GM19397 (cell line): ENCODE data around the gene LUC7L3.

Experiments used
- ATAC-seq: cut with Tn5 transposase; IDR thresholded peaks from one replicate; pipeline ENCODE4 v1.9.1; 2021; ENCODE audit warnings: mild to moderate bottlenecking, moderate library complexity; ENCODE audit not compliant: unreplicated experiment

LUC7L3 gene

GRCh38 chr17:50749245-50749644, 29.8 kb downstream of the LUC7L3 start:
- ATAC-seq = no peak

GRCh38 chr17:50754521-50754920, 35.1 kb downstream of the LUC7L3 start:
- no peak for ATAC-seq

GRCh38 chr17:50758524-50758923, 39.1 kb downstream of the LUC7L3 start:
- no peak for ATAC-seq

- ATAC-seq = no peak
Observed at GRCh38 chr17:50758989-50759544, 39.7 kb downstream of the LUC7L3 start.

GRCh38 chr17:50762177-50762576, 42.8 kb downstream of the LUC7L3 start:
- ATAC-seq = no peak

- ATAC-seq = no peak
Observed at GRCh38 chr17:50763716-50764475, 44.5 kb downstream of the LUC7L3 start.

GRCh38 chr17:50764734-50765149, 45.3 kb downstream of the LUC7L3 start:
- ATAC-seq = no peak

GRCh38 chr17:50765454-50766221, 46.2 kb downstream of the LUC7L3 start:
- ATAC-seq = peak; percentile 53

- ATAC-seq = no peak
Observed at GRCh38 chr17:50766222-50767023, 47.0 kb downstream of the LUC7L3 start.

- ATAC-seq = no peak
Observed at GRCh38 chr17:50767030-50767429, 47.6 kb downstream of the LUC7L3 start.

GRCh38 chr17:50767446-50767845, 48.0 kb downstream of the LUC7L3 start, which contains the start of gene ANKRD40CL:
TSS of gene ANKRD40CL (minus strand) at chr17:50767518. CDS start at chr17:50766913, 605 bp downstream.
- ATAC-seq = no peak

GRCh38 chr17:50768346-50768761, 49.0 kb downstream of the LUC7L3 start:
- ATAC-seq = no peak

- no peak for ATAC-seq
Observed at GRCh38 chr17:50769884-50770283, 50.5 kb downstream of the LUC7L3 start.

GRCh38 chr17:50770346-50770745, 50.9 kb downstream of the LUC7L3 start:
- ATAC-seq = no peak

GRCh38 chr17:50771991-50772785, 52.8 kb downstream of the LUC7L3 start:
- no peak for ATAC-seq

GRCh38 chr17:50774225-50774803, 54.9 kb downstream of the LUC7L3 start:
- ATAC-seq = no peak

GRCh38 chr17:50775926-50776325, 56.5 kb downstream of the LUC7L3 start:
- no peak for ATAC-seq

- ATAC-seq = no peak
Observed at GRCh38 chr17:50778471-50778870, 59.1 kb downstream of the LUC7L3 start.

GRCh38 chr17:50778988-50779387, 59.6 kb downstream of the LUC7L3 start:
- no peak for ATAC-seq
